ENCODE data around the gene TNS3.

The TNS3 gene

GRCh38 chr7:47335071-47335470, 246.8 kb downstream of the TNS3 start:
- no peak for DNase-seq

GRCh38 chr7:47333959-47334358, 248.0 kb downstream of the TNS3 start:
- DNase-seq, result no peak

- DNase-seq, result no peak
Measured at GRCh38 chr7:47333554-47333887, 248.4 kb downstream of the TNS3 start.

GRCh38 chr7:47332681-47333553, 249.0 kb downstream of the TNS3 start:
- DNase-seq, result no peak

- DNase-seq, result no peak
Measured at GRCh38 chr7:47332213-47332612, 249.7 kb downstream of the TNS3 start.

GRCh38 chr7:47331179-47331565, 250.7 kb downstream of the TNS3 start:
- no peak for DNase-seq

GRCh38 chr7:47330561-47331178, 251.2 kb downstream of the TNS3 start:
- DNase-seq, result no peak

GRCh38 chr7:47330026-47330425, 251.9 kb downstream of the TNS3 start:
- no peak for DNase-seq

GRCh38 chr7:47329320-47329926, 252.5 kb downstream of the TNS3 start:
- no peak for DNase-seq

- no peak for DNase-seq
Measured at GRCh38 chr7:47328392-47329319, 253.3 kb downstream of the TNS3 start.

- no peak for DNase-seq
Measured at GRCh38 chr7:47327698-47328391, 254.1 kb downstream of the TNS3 start.

GRCh38 chr7:47327346-47327697, 254.6 kb downstream of the TNS3 start:
- no peak for DNase-seq

GRCh38 chr7:47326808-47327207, 255.1 kb downstream of the TNS3 start:
- DNase-seq, result no peak

GRCh38 chr7:47326220-47326619, 255.7 kb downstream of the TNS3 start:
- no peak for DNase-seq

- no peak for DNase-seq
Measured at GRCh38 chr7:47325337-47325736, 256.6 kb downstream of the TNS3 start.

GRCh38 chr7:47323904-47324303, 258.0 kb downstream of the TNS3 start:
- DNase-seq, result no peak

GRCh38 chr7:47322731-47323130, 259.2 kb downstream of the TNS3 start:
- no peak for DNase-seq

- DNase-seq, result no peak
Measured at GRCh38 chr7:47320296-47320695, 261.6 kb downstream of the TNS3 start.

GRCh38 chr7:47318395-47319182, 263.3 kb downstream of the TNS3 start:
- DNase-seq, result no peak

- DNase-seq, result no peak
Measured at GRCh38 chr7:47317487-47317886, 264.4 kb downstream of the TNS3 start.

GRCh38 chr7:47314728-47315607, 266.9 kb downstream of the TNS3 start:
- no peak for DNase-seq

Data from activated CD4-positive, alpha-beta T cell treated with anti-CD3 and anti-CD28 coated beads, Interleukin-2, Interleukin-6, amounts not matched to agents 100 ng/mL and 50 ng/mL, durations not matched to agents 16 hours and 8 hours (primary cell).